ENCODE data around the gene ABCC9.
"Not testable (repeated sequence)": the region's sequence is repeated elsewhere in the genome, so short reads cannot be mapped to it uniquely, and the experiment has no call there.

The ABCC9 gene

GRCh38 chr12:21814814-21815213, 126.4 kb downstream of the ABCC9 start:
- DNase-seq: no peak

GRCh38 chr12:21814327-21814726, 126.9 kb downstream of the ABCC9 start:
- DNase-seq: no peak

DNA sequence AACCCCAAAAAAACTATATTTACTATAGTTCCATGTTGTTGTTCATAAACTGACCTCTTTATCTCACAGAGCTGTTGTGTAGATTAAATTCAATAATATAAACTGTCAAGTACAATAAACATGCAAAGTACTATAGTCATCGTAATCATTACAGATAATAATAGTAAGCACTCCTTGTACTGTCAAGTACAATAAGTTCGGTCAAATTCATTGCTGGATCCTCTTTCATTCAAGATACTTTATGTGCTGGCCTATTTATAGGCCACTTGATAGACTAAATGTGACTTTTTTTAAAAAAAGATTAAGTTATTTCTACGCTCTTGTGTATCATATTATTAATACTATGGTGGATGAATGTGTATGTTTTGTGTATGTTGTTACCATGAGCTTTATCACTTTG, 127.5 kb downstream of the ABCC9 start:
- DNase-seq: no peak

DNA sequence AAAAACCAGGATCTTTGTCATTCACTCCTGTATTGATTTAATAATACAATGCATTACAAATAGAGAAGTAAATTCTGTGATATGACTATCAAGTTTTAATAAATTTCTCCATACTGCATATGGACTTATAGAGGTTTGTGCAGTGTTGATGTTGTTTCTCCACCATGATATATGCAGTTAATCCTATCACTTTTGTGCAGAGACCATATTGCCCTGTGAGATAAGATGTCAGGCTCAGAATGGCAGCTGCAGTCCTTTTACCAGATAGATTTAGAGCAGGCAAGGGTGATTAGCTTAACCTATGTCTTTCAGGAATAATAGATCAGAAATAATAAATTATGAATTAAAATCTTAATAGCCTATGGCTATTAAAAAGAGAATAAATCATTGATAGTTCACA, 128.1 kb downstream of the ABCC9 start:
- no peak for DNase-seq

- DNase-seq: not testable (repeated sequence)
Observed at GRCh38 chr12:21812340-21812739, 128.9 kb downstream of the ABCC9 start.

- DNase-seq: no peak
Observed at GRCh38 chr12:21809100-21809499, 132.1 kb downstream of the ABCC9 start.

DNA sequence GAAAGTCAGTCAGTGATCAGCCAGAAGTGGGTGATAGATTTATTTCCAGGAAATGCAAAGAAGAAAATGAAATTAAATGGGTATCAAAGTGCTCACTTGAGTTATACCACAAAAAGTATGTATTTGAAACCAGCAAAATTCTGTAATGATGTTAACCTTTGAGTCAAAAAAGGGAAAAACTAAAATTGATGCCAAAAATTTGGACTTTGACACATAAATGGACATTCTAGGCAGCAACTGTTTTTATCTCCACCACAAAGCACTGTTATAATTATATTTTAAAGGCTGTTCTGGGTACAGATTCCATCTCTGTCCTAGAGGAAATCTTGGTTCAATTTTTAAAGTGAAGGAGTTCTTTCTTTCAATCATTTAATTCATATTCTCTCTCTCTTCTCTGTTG, 135.0 kb downstream of the ABCC9 start:
- DNase-seq: no peak

GRCh38 chr12:21801522-21802288, 139.5 kb downstream of the ABCC9 start:
- no peak for DNase-seq

DNA sequence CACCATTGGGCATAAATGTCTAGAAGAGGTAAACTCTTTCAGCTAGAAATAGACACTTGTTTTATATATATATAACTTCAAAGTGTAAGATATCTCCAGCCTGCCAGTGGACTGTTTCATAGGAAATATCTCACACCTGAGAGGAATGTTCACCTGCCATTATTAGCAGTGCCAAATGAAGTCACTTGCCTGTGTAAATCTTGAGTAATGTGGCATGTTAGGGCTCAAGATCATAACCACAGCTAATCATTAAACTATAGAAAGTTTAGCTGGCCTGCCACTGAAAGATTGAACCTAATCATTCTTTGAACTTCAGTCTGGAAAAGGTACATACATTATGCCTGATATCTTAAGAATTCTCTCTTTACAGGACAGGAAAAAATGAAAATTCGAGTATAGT, 141.2 kb downstream of the ABCC9 start:
- no peak for DNase-seq

GRCh38 chr12:21797539-21797938, 143.7 kb downstream of the ABCC9 start:
- DNase-seq: no peak

- no peak for DNase-seq
Observed at GRCh38 chr12:21795648-21796328, 145.4 kb downstream of the ABCC9 start.

GRCh38 chr12:21794807-21795595, 146.2 kb downstream of the ABCC9 start:
- DNase-seq: not testable (repeated sequence)

DNA sequence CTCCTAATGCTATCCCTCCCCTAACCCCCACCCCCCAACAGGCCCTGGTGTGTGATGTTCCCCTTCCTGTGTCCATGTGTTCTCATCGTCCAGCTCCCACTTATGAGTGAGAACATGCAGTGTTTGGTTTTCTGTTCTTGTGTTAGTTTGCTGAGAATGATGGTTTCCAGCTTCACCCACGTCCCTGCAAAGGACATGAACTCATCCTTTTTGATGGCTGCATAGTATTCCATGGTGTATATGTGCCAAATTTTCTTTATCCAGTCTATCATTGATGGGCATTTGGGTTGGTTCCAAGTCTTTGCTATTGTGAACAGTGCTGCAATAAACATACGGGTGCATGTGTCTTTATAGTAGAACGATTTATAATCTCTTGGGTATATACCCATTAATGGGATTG, 151.5 kb downstream of the ABCC9 start:
- DNase-seq: not testable (repeated sequence)

DNA sequence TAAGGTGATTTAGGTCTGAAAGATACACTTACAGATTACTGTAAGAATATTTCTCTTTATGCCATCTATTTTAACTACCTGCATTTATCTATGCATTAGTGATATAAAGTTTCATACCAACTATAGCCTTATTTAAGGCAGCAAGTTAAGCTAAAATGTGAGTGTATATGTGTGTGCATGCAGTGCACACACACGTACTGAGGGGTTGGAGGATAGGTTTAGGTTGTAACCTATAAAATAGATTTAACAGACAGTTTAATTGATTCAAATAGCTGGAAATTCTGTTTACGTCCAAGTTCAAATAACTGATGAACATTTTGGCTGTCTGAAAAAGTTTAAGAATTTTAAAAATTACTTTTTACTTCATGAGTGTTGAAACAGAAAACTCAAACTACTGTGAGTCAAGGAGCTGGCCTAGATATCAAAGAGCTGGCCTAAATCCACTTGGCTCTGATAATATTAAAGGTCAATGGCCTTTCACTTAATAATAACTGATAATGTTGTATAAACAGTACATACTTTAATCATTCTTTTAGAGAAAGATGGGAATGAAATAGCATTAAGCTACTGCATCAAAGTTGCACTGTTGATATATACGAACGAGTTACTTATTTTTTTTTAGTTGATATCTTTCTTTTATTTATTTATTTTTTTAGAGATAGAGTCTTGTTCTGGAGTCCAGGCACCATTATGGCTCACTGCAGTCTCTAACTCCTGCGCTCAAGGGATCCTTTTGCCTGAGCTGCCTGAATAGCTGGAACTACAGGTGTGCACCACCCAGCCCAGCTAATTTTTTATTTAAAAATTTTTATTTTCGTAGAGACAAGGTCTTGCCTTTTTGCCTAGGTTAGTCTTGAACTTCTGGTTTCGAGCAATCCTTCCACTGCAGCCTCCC, 152.9 kb downstream of the ABCC9 start:
- no peak for DNase-seq

DNA sequence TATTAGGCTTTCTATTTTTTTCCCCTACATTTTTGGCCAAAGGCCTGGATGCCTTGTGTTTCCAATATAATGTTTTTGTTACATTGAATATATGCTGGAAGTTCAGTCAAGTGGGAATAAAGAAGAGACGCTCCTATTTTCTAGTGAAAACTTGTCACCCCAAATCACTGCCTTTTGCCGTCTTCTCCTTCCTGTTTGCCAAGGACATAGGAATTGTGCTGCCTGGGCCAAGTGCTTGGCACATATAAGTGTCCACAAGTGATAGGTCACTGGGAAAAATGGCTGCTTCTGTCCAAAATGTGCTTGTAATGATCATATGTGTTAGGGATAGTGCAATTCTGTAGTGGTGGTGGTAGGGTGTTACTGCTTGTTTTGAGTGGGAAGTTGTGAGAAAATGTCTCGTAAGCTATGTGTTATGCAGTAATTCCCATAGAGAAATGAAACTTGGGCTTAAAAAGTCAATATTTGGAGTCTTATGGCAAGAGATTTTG, 155.1 kb downstream of the ABCC9 start:
- no peak for DNase-seq

DNA sequence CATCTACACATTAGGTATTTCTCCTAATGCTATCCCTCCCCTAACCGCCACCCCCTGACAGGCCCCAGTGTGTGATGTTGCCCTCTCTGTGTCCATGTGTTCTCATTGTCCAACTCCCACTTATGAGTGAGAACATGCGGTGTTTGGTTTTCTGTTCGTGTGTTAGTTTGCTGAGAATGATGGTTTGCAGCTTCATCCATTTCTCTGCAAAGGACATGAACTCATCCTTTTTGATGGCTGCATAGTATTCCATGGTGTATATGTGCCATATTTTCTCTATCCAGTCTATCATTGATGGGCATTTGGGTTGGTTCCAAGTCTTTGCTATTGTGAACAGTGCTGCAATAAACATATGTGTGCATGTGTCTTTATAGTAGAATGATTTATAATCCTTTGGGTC, 158.5 kb downstream of the ABCC9 start:
- DNase-seq: not testable (repeated sequence)

GRCh38 chr12:21780786-21781185, 160.4 kb downstream of the ABCC9 start:
- no peak for DNase-seq

- DNase-seq: no peak
Observed at GRCh38 chr12:21776175-21776574, 165.1 kb downstream of the ABCC9 start.

GRCh38 chr12:21775133-21775820, 165.9 kb downstream of the ABCC9 start:
- peak; percentile 42 for DNase-seq

- DNase-seq: peak; percentile 94
Observed at GRCh38 chr12:21774358-21775132, 166.7 kb downstream of the ABCC9 start, which contains the start of gene KCNJ8. TSS of gene KCNJ8 (minus strand) at chr12:21774706. CDS start at chr12:21773616, 1,090 bp downstream.
